CD4-positive, alpha-beta T cell treated with Interleukin-6 for 4 hours (primary cell): ENCODE measurements around the gene GRPR.

ENCODE experiments used
- DNase-seq: peaks from one replicate; pipeline ENCODE4 v3.0.0-alpha.2; 2020; ENCODE audit warnings: mixed read lengths

Gene GRPR

DNA sequence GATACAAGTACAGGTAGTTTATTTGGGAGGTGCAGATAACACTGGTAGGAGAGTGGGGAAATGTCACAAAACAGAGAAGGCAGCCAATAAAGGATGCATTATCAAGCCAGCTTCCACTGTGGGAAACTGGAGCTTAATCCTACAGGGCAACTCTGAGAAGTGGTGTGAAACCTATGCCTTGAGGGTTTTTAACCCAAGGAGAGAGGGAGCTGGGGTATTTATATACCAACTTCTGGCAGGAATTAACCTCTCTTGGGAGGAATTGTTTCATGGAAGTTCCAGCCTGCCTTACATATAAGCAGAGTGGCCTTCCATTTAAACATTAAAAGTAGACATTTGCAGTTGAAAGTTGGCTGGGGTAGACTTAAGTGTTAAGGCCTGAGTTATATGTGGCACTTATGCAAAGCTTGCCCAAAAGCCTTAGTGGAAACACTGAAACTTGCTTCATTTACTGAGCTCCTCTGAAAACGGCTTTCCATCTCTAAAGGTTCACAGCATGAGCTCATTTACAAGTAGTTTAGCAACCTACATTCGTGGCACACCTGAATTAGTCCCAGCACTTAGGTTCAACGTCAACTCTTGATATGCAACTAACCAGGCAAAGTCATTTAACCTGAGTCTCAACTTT lies 63.1 kb downstream of the GRPR start:
- DNase-seq, result no peak

DNA sequence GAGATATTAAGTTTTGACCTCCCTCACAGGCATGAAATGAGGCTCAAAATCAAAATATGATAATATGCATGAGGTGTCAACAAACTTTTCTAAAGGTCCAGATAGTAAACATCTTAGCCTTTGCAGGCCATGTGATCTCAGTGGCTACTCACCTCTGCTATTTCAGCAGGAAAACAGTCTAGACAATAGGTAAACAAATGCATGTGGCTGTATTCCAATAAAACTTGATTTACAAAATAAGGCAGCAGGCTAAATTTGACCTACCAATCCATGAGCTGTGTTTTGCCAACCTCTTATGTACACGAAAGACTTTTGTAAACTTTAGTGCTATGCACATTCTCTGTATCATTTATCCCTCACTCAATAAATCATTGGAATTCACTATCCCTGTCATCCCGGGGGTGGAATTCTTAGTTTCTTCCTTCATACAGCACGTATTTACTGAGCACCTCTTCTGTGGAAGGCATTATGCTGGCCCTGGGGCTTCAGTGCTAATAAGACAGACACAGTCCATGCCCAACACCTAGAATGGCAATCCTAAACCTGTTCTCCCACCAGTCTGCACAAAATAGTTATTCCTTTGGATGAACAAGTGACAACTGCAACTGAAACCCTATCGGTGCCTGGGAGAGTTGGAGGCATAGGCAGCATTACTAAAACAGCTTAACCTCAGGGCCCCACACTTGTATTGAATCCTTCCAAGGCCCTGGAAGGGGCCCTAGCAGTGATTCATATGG lies 63.8 kb downstream of the GRPR start:
- no peak for DNase-seq

DNA sequence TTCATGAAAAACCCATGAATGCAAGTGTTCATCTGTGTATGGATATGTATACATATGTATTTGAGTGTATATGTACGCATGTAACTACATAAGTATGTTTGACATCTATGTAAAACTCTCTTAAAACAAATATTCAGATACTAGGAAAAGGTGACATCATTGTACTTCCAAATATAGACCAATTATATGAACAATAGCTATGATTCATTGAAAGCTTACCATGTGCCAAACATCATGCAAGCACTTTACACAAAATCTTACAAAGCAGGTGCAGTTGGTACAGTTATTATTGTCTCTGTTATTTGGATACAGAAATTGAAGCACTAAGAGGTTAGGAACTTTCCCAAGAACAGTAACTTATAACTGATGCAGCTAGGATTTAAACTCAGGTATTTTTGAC lies 65.3 kb downstream of the GRPR start:
- no peak for DNase-seq

DNA sequence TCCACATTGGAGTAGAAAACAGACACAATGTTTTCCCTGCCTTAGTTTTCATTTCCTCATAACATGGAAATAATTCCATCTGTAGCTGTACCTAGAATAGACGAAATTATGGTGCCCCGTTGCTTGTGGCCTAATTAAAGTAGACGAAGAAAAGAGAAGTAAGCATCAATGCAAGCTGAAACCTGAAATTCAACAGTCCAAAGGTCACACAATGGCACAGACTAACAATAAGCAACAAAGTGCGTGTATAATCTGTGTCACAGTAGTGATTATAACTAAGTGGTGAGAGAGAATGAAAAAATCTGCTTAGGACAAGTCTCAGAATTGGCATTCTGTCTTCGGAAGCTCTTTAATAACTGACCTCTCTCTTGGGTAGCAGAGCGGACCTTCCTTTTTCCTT lies 68.2 kb downstream of the GRPR start:
- DNase-seq, result no peak

DNA sequence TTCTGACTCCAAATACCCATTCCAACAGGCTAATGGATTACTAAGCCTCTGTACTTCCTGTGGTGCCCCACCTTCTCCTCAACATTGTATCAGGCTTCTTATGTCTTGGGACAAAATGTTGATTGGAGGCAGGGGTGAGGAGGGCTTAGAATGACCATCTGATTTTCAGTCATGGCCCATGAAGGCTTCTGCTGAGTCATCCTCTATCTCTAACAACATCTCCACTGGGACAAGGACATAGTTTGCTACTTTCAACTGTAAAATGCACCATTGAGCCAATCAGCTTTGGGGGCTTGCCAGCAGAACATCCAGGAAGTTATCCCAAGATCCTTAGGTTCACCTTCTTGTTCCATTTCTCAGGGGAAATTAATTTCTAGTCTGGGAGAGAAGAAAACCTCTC lies 73.5 kb downstream of the GRPR start:
- DNase-seq, result no peak

DNA sequence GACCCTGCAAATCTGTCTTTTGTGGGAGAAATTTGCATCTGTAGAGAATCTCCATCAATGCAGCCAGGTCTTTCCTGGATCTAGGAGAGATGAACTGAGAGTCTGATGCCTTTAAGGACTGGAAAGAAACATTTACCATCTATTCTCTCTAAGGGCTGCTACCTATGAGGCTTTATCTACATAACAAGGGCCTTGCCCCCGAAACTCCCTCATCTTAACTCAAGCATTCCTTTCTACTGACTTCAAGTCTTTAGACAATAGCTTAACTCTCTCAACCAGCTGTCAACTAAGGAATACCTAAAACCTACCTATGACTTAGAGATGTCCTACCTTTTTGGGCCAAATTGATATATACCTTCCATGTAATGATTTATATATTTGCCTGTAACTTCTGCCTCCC lies 76.0 kb downstream of the GRPR start:
- DNase-seq, result no peak

DNA sequence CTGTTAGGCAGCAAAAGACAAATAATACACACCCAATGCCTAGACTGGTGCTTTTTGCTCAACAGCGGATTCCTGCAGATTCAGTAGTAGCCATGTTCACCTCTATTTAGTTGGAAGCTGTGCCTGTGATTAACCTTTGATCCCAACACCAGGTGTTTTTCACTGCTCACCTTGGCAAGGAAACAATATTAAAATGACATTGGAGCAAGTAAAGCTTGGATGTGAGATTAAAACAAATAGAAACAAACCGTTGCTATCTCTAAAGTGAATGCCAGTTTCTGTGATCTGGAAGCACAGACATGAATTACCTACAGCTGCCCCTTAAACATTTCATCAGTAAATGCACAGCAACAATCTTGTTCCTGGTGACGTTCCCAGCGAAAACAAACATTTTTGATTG lies 79.6 kb downstream of the GRPR start:
- no peak for DNase-seq
